ENCODE measurements around the gene WDR86.
A peak's percentile ranks its signal among the peaks of the same experiment; 100 is the strongest.

Gene WDR86

DNA sequence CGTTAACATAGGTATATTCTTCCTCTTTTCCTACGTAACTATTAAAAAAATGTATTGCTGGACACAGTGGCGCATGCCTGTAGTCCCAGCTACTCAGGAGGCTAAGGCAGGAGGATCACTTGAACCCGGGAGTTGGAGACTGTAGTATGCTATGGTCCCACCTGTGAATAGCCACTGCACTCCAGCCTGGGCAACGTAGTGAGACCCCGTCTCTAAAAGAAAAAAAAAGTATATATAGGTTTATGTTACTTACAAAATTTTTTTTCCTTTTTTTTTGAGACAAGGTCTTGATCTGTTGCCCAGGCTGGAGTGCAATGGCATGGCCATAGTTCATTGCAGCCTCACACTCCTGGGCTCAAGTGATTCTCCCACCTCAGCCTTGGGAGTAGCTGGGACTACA lies 62.6 kb downstream of the WDR86 start:
- no peak for DNase-seq (ENCODE audit: low spot score)

DNA sequence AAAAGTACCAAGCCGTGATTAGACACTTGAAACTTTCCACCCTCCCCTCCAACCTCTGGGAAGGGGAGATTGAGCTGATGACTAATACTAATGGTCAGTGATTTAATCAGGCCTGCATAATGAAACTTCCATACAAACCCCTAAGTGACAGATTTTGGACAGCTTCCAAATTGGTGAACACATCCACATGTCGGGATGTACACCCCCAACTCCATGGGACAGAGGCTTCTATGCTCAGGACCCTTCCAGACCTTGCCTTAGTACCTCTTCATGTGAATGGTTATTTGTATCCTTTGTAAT lies 63.4 kb downstream of the WDR86 start:
- DNase-seq (ENCODE audit: low spot score), result no peak

DNA sequence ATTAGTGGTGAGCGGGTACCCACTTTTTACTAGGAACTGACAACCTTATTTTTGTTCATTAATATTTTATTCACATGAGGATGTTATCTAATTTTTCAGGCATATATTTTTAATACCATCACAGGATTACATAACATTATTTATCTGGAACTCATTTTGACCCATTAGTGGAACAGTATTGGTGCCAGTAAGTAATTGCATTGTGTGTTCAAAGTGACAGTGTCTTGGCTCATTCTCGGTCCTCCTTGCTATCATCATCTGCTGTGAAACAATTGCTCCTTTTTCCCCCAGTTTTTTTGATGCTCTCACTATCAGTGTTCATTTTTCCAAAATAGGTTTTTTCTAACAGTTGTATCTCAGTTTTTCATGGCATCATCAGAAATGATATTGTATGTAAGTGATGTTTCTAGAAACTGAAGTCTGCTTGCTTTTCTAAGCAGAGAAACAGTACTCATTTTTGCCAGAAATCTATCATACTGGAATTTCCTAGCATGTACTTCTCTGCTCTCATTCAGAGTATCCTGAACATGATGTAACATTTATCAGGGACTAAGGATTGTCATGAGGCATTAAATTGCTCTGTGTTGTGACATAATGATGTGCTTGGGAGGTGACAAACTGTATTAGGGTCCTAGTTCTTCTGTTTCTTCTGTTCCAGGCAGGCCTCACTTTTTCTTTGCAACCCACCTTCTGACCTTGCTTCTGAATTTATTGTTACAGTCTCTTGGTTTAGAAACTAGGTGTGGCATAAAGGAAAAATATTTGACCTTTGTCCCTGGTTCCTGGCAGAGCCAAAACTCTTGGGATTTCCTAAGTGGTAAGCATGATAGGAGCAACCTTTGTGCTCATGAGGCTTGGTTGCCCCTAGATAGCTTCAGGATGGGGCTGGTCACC lies 64.0 kb downstream of the WDR86 start:
- no peak for DNase-seq (ENCODE audit: low spot score)

DNA sequence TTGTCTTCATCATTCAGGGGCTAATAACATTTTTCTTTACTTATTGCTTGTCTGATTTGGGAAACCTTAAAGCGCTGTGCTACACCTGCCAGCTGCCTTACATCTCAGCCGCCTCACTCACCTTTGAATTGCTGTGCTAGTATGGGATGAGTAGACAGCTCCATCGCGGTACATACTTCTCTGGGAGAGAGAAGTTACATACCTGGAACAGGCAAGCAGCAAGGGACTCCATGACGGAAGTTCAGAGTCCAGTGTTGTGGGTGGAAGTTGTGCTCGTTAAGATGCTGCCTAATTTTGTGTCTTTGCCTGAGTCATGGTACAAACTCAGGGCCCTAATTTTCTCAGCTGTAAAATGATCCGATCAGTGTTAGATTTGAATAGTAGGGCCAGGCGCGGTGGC lies 66.3 kb downstream of the WDR86 start:
- no peak for DNase-seq (ENCODE audit: low spot score)

- no peak for DNase-seq (ENCODE audit: low spot score)
These were observed 67.0 kb downstream of the WDR86 start for GRCh38 chr7:151342811-151343210.

GRCh38 chr7:151342102-151342646 lies 67.7 kb downstream of the WDR86 start:
- no peak for DNase-seq (ENCODE audit: low spot score)

DNA sequence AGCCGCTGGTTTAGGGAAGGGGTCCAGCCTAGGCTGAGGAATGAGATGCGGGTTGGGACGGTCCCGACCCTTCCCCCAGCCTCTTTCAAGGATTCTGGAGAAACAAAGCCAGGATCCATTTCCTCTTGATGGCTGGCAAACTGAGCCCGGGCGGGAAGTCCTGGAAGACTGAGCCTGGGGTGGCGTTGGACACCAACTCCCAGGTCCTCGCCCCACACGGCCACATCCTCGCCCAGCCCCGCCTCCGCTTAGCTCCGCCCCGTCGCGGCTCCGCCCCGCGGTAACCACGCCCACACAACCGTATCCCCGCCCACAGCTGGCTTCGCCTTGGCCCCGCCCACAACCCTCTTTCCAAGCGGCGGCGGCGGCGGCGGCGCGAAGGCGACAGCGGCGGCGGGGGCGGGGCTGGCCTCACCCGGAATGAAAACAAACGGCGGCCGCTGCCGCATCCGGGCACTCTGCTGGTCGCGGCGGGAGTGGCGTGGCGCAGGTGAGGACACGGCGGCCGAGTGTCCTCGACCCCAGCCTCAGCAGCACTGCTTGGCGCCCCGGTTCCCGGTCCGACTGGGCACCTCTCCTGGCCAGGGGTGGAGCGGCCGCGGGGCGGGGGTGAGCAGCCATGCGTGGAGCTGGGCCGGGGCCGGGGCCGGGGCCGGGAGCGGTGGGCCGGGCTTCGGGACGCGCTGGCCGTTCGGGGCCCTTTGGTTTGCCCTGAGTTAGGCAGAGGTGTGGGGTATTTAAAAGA lies 68.3 kb downstream of the WDR86 start, which contains the start of gene NUB1:
NUB1 (plus strand) TSS at position 456 of the 745 bp plus-strand sequence. CDS start 3,538 bp downstream, outside the sequence.
- peak; percentile 98 for DNase-seq (ENCODE audit: low spot score)

DNA sequence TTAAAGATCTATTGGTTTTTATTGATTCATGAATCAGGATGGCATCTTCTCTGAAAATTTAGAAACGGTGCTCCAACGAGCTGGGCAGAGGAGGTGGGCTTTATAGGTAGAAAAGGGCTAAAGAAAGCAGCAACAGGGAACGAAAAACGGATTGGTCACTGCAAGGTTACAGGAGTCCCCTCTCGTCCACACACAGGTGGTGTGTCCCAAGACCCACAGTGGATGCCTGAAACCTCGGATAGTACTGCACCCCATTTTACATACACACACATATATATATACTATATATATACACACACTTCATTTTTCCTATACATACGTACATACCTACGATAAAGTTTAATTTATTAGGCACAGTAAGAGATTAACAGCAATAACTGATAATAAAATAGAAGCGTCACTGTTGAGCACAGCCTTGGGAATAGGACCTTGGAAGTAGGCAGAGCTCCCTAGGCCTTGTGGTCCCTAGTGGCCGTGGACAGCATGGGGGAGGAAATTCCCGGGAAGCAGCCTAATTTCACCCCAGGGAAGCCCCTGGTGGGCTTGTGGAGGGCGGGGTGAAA lies 69.0 kb downstream of the WDR86 start:
- no peak for DNase-seq (ENCODE audit: low spot score)

DNA sequence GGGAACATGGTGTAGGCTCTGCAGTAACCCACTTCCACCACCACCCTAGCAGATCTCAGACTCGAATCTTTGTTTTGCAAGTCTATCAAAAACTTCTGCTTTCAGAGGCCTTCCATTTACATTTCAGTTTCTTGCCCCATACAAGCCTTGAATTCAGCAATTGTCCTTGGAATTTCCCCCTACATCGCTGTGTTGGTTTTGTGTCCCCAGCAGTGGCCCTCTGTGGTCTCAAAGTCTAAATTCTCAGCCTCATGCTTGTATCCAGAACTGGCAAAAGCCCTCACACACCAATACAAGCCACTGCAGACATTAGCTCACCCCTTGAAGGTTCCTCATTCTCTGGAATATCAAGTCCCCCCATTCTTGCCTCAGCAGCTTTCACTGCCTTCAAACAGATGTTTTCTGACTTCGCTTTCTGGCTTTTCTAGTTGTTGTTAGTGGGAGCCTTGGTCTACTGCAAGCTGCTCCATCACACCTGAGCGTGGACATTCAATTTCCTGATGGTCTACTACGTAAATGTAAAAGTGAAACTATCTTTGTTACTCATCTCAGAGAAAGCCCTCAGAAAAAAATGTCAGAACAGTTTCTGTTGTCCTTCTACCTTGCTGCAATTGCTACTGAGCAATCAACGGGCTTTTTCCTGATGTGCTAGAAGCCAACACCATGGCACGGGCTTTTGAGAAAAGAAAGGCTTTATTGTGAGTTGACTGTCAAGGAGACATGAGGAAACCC lies 70.0 kb downstream of the WDR86 start:
- no peak for DNase-seq (ENCODE audit: low spot score)

- DNase-seq (ENCODE audit: low spot score), result no peak
These were observed 71.0 kb downstream of the WDR86 start for GRCh38 chr7:151338809-151339208.

- DNase-seq (ENCODE audit: low spot score), result no peak
These were observed 72.5 kb downstream of the WDR86 start for GRCh38 chr7:151337346-151337745.

GRCh38 chr7:151336027-151336708 lies 73.7 kb downstream of the WDR86 start:
- DNase-seq (ENCODE audit: low spot score), result no peak

- no peak for DNase-seq (ENCODE audit: low spot score)
These were observed 75.2 kb downstream of the WDR86 start for GRCh38 chr7:151334628-151335027.
